ENCODE data around the gene UBE2I.

UBE2I gene

DNA sequence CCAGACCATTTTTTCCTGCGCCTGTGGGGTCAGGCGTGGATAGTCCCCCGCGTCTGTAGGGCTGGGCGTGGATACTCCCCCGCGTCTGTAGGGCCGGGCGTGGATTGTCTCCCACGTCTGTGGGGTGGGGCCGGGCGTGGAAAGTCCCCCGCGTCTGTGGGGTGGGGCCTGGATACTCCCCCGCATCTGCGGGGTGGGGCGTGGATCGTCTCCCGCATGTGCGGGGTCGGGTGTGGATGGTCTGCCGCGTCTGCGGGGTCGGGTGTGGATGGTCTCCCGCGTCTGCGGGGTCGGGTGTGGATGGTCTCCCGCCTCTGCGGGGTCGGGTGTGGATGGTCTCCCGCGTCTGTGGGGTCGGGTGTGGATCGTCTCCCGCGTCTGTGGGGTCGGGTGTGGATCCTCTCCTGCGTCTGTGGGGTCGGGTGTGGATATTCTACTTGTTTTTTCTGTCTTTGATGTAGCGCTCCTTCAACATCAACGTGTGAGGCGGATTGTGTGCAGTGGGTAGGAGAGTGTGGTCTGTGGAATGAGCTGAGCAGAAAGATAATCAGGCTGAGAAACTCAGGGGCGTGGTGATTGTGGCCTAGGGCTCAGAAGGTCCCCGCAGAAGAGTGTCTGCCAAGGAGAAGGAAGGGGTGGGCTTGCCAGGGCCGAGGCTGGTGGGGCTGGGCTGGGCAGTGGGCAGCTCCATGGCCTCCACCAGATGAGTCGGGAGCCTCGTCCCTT is 45.5 kb downstream of the UBE2I start:
- H3K4me1 ChIP-seq (ENCODE audit: insufficient read depth, poor library complexity, severe bottlenecking): no peaks in the 10 kb centered on the region
- DNase-seq (ENCODE audit: low spot score) (no peak), ATAC-seq (ENCODE audit: low read depth) (no peak)
- TF ChIP-seq, protein P1, sequence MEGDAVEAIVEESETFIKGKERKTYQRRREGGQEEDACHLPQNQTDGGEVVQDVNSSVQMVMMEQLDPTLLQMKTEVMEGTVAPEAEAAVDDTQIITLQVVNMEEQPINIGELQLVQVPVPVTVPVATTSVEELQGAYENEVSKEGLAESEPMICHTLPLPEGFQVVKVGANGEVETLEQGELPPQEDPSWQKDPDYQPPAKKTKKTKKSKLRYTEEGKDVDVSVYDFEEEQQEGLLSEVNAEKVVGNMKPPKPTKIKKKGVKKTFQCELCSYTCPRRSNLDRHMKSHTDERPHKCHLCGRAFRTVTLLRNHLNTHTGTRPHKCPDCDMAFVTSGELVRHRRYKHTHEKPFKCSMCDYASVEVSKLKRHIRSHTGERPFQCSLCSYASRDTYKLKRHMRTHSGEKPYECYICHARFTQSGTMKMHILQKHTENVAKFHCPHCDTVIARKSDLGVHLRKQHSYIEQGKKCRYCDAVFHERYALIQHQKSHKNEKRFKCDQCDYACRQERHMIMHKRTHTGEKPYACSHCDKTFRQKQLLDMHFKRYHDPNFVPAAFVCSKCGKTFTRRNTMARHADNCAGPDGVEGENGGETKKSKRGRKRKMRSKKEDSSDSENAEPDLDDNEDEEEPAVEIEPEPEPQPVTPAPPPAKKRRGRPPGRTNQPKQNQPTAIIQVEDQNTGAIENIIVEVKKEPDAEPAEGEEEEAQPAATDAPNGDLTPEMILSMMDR (IDR thresholded peaks at IDR 0.05; ENCODE audit: poor library complexity, severe bottlenecking): no peak
- H3K9me3 ChIP-seq (ENCODE audit: severe bottlenecking): no peaks in the 10 kb centered on the region
- H3K27me3 ChIP-seq (ENCODE audit: insufficient read depth, poor library complexity, severe bottlenecking): no peaks in the 10 kb centered on the region
- H3K36me3 ChIP-seq (ENCODE audit: low read depth): peaks cover 8% of the 10 kb centered on the region; the same call in 1 of the 2 replicates
- no peak overlapping the region for H3K27ac ChIP-seq (ENCODE audit: poor library complexity, severe bottlenecking)
- H3K4me3 ChIP-seq (ENCODE audit: severe bottlenecking): no peak overlapping the region

DNA sequence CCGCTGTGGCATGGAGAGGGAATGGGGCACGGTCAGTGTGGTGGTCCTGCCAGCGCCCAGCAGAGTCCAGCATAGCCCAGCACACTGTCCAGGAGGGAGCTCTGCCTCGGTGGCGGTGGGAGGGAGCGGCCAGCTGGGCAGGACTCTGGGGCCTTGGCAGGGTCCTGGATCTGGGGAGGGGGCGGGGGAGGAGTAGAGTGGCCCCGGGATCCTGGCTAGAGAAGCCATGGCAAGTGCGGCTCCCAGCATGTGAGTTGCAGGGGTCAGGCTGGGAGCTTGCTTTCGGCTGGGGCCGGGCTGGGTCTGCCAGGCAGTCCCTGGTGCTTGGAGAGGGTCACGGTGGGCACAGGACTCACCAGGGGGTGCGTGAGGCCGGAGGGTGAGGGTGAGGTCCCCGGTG is 46.2 kb downstream of the UBE2I start:
- no peaks in the 10 kb centered on the region for H3K4me1 ChIP-seq (ENCODE audit: insufficient read depth, poor library complexity, severe bottlenecking)
- no peaks in the 10 kb centered on the region for H3K27me3 ChIP-seq (ENCODE audit: insufficient read depth, poor library complexity, severe bottlenecking)
- no peak overlapping the region for H3K4me3 ChIP-seq (ENCODE audit: severe bottlenecking)
- H3K27ac ChIP-seq (ENCODE audit: poor library complexity, severe bottlenecking): no peak overlapping the region
- H3K36me3 ChIP-seq (ENCODE audit: low read depth): peaks cover 2% of the 10 kb centered on the region; the same call in 1 of the 2 replicates
- H3K9me3 ChIP-seq (ENCODE audit: severe bottlenecking): no peaks in the 10 kb centered on the region
- TF ChIP-seq, protein P1 (IDR thresholded peaks at IDR 0.05; ENCODE audit: poor library complexity, severe bottlenecking): no peak
- DNase-seq (ENCODE audit: low spot score) (no peak), ATAC-seq (ENCODE audit: low read depth) (no peak)

DNA sequence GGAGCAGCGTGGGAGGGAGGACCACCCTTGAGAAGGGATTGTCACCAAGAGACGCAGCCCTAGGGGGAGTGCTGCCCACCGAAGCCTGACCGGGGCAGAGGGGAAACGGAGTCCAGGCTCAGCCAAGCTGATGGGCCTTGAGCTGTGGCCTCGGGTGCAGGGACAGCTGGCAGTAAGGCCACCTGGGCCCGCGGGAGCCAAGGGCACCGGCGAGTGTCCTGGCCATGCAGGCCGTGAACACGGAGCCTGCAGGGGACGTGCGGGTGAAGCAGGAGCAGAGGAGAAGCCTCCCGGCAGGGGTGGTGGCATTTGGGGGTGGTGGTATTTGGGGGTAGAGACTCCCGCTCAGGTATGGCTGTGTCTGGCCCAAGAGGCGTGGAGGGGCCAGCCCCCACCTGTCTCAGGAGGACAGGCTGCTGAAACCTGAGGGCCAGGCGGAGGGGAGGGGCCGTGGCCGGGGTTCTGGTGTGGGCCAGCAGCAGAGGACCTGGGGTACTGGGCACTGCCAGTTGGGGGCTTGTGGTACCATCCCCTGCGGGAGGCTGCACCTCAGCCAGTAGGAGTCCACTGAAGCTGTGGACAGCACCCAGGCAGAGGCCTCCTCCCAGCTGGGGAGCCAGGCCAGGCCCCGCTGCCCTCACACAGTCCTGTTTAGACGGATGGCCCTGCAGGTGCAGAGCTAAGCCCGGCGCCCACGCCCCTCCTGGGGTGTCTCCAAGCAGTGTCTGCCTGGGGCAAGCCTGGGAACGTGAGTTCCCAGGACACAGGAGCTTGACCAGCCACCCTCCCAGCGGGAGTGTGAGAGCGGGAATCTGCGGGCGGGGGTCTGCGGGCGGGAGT is 46.8 kb downstream of the UBE2I start:
- TF ChIP-seq, protein P1 (IDR thresholded peaks at IDR 0.05; ENCODE audit: poor library complexity, severe bottlenecking): no peak
- H3K36me3 ChIP-seq (ENCODE audit: low read depth): 0 out of 2 replicates have a peak, but pooled peaks cover 5% of the 10 kb centered on the region
- DNase-seq (ENCODE audit: low spot score): no peak
- H3K4me1 ChIP-seq (ENCODE audit: insufficient read depth, poor library complexity, severe bottlenecking): no peaks in the 10 kb centered on the region
- no peak overlapping the region for H3K4me3 ChIP-seq (ENCODE audit: severe bottlenecking)
- no peaks in the 10 kb centered on the region for H3K9me3 ChIP-seq (ENCODE audit: severe bottlenecking)
- ATAC-seq (ENCODE audit: low read depth): no peak
- no peaks in the 10 kb centered on the region for H3K27me3 ChIP-seq (ENCODE audit: insufficient read depth, poor library complexity, severe bottlenecking)
- H3K27ac ChIP-seq (ENCODE audit: poor library complexity, severe bottlenecking): no peak overlapping the region

DNA sequence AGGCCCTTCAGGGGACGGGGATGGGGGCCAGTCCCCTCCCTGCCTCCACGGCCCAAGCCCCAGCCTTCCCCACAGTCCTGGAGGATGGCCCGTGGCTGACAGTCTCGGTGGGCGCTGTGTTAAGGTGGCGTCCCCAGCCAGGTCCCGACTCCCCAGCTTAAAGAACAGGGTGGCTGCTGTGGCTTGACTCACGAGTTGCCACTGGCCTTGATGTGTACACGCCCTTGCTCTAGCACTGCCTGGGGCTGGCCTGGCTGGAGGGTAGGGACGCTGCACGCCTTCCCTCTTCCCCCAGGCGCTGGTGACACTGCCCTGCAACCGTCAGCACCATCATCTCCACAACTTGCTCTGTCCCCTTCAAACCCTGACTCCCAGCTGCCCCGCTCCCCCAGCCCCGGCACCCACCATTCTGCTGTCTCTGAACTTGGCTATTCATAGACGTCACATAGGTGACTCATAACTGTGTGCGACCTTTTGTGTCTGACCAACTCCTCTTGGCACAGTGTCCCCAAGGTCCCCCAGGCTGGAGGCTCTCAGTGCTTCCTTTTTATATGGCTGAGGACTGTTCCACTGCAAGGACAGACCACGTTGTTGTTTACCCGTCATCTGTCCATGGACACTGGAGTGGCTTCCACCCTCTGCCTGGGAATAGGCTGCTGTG is 48.6 kb downstream of the UBE2I start:
- H3K9me3 ChIP-seq (ENCODE audit: severe bottlenecking): no peaks in the 10 kb centered on the region
- no peak overlapping the region for H3K4me3 ChIP-seq (ENCODE audit: severe bottlenecking)
- H3K4me1 ChIP-seq (ENCODE audit: insufficient read depth, poor library complexity, severe bottlenecking): no peaks in the 10 kb centered on the region
- H3K27me3 ChIP-seq (ENCODE audit: insufficient read depth, poor library complexity, severe bottlenecking): no peaks in the 10 kb centered on the region
- TF ChIP-seq, protein P1 (IDR thresholded peaks at IDR 0.05; ENCODE audit: poor library complexity, severe bottlenecking): no peak
- H3K27ac ChIP-seq (ENCODE audit: poor library complexity, severe bottlenecking): no peak overlapping the region
- no peak; the same call in 2 of the 3 replicates for ATAC-seq (ENCODE audit: low read depth)
- H3K36me3 ChIP-seq (ENCODE audit: low read depth): peaks cover 13% of the 10 kb centered on the region
- no peak for DNase-seq (ENCODE audit: low spot score)
